Immature natural killer cell (primary cell): ENCODE measurements around the gene ZNF19. TPM values are rescaled to one million over a fixed set of nuclear protein-coding genes. Genes with fewer than 3 reads are reported as not detected.

Experiments
- DNase-seq, 3 donors: peaks; one replicate each; pipeline ENCODE4 v3.0.0; 2022; ENCODE audit warnings: mixed read lengths in 1 of 3
- H3K27ac Mint-ChIP-seq, 6 donors: one replicate each; pipeline ENCODE4 v1.8.0; 2020; ENCODE audit warnings: mixed read lengths in 6 of 6, mild to moderate bottlenecking in 5 of 6, inconsistent platforms in 4 of 6, moderate library complexity in 3 of 6
- H3K27me3 Mint-ChIP-seq, 3 donors: one replicate each; pipeline ENCODE4 v1.8.0; 2020 to 2021; ENCODE audit warnings: low read depth in 3 of 3, mild to moderate bottlenecking in 3 of 3, mixed read lengths in 3 of 3, moderate library complexity in 3 of 3, inconsistent platforms in 1 of 3
- H3K36me3 Mint-ChIP-seq, 3 donors: one replicate each; pipeline ENCODE4 v1.8.0; 2020; ENCODE audit warnings: mixed read lengths in 3 of 3, inconsistent platforms in 2 of 3, mild to moderate bottlenecking in 2 of 3
- H3K4me1 Mint-ChIP-seq, 2 donors: one replicate each; pipeline ENCODE4 v1.8.0; 2020; ENCODE audit warnings: inconsistent platforms in 2 of 2, mild to moderate bottlenecking in 2 of 2, mixed read lengths in 2 of 2, moderate library complexity in 1 of 2
- H3K4me3 Mint-ChIP-seq, 5 donors: one replicate each; pipeline ENCODE4 v1.8.0; 2020; ENCODE audit warnings: mild to moderate bottlenecking in 5 of 5, mixed read lengths in 5 of 5, inconsistent platforms in 3 of 5, moderate library complexity in 3 of 5
- H3K9me3 Mint-ChIP-seq, 6 donors: one replicate each; pipeline ENCODE4 v1.8.0; 2020; ENCODE audit warnings: mild to moderate bottlenecking in 6 of 6, mixed read lengths in 6 of 6, inconsistent platforms in 4 of 6, moderate library complexity in 3 of 6
- polyA plus RNA-seq, 3 donors: library from polyadenylated mRNA; unstranded; fragments of 300-500 nt; fragmentation: Illumina TruSeq; gene quantifications; one replicate each; pipeline ENCODE4 v1.2.3, GENCODE V29; 2021

The ZNF19 gene
- polyA plus RNA-seq, 3 donors from 2014 or later = 0.21 to 3.4 (median 1.2) TPM

- peaks cover 0 to 5% (median 0%) of the 10 kb centered on the region in 6 donors for H3K9me3 Mint-ChIP-seq
- H3K4me1 Mint-ChIP-seq = no peaks in the 10 kb centered on the region
- peaks cover 2 to 25% (median 5%) of the 10 kb centered on the region in 3 donors for H3K27me3 Mint-ChIP-seq
- H3K36me3 Mint-ChIP-seq = no peaks in the 10 kb centered on the region
- no peak overlapping the region for H3K27ac Mint-ChIP-seq
- DNase-seq = no peak
- H3K4me3 Mint-ChIP-seq = no peak overlapping the region
These were observed 60.2 kb downstream of the ZNF19 start for GRCh38 chr16:71428883-71429282.

- Mint-ChIP-seq H3K27me3 (peaks cover 2 to 23% (median 5%) of the 10 kb centered on the region in 3 donors), H3K4me1 (no peaks in the 10 kb centered on the region), H3K9me3 (peaks cover 0 to 5% (median 0%) of the 10 kb centered on the region in 6 donors), H3K4me3 (no peak overlapping the region), H3K36me3 (no peaks in the 10 kb centered on the region), H3K27ac (no peak overlapping the region)
- no peak for DNase-seq
These were observed 60.7 kb downstream of the ZNF19 start for GRCh38 chr16:71428385-71428784.

- Mint-ChIP-seq H3K9me3 (peaks cover 0 to 5% (median 0%) of the 10 kb centered on the region in 6 donors), H3K27me3 (peaks cover 2 to 27% (median 5%) of the 10 kb centered on the region in 3 donors), H3K4me1 (no peaks in the 10 kb centered on the region), H3K4me3 (no peak overlapping the region), H3K36me3 (no peaks in the 10 kb centered on the region), H3K27ac (no peak overlapping the region)
- DNase-seq = no peak
These were observed 62.1 kb downstream of the ZNF19 start for GRCh38 chr16:71426880-71427615.

- Mint-ChIP-seq H3K27ac (no peak overlapping the region), H3K9me3 (peaks cover 0 to 5% (median 0%) of the 10 kb centered on the region in 6 donors), H3K36me3 (no peaks in the 10 kb centered on the region), H3K4me3 (no peak overlapping the region), H3K4me1 (no peaks in the 10 kb centered on the region), H3K27me3 (peaks cover 4 to 24% (median 5%) of the 10 kb centered on the region in 3 donors)
- DNase-seq = peak in 1 of 3 donors; percentile 13
These were observed 62.9 kb downstream of the ZNF19 start for GRCh38 chr16:71426069-71426879.

GRCh38 chr16:71425746-71426068 lies 63.4 kb downstream of the ZNF19 start:
- Mint-ChIP-seq H3K9me3 (peaks cover 0 to 5% (median 0%) of the 10 kb centered on the region in 6 donors), H3K4me1 (no peaks in the 10 kb centered on the region), H3K36me3 (no peaks in the 10 kb centered on the region), H3K27me3 (peaks cover 4 to 24% (median 5%) of the 10 kb centered on the region in 3 donors), H3K4me3 (no peak overlapping the region), H3K27ac (no peak overlapping the region)
- no peak for DNase-seq

- H3K36me3 Mint-ChIP-seq = no peaks in the 10 kb centered on the region
- H3K4me3 Mint-ChIP-seq = no peak overlapping the region
- H3K27ac Mint-ChIP-seq = no peak overlapping the region
- no peak for DNase-seq
- H3K9me3 Mint-ChIP-seq = peaks cover 0 to 5% (median 0%) of the 10 kb centered on the region in 6 donors
- H3K4me1 Mint-ChIP-seq = no peaks in the 10 kb centered on the region
- peaks cover 4 to 28% (median 7%) of the 10 kb centered on the region in 3 donors for H3K27me3 Mint-ChIP-seq
These were observed 64.5 kb downstream of the ZNF19 start for GRCh38 chr16:71424626-71425025.

GRCh38 chr16:71423865-71424264 lies 65.3 kb downstream of the ZNF19 start:
- no peak overlapping the region for H3K27ac Mint-ChIP-seq
- H3K4me1 Mint-ChIP-seq = no peaks in the 10 kb centered on the region
- no peak overlapping the region for H3K4me3 Mint-ChIP-seq
- H3K36me3 Mint-ChIP-seq = no peaks in the 10 kb centered on the region
- no peak for DNase-seq
- peaks cover 0 to 5% (median 0%) of the 10 kb centered on the region in 6 donors for H3K9me3 Mint-ChIP-seq
- peaks cover 4 to 25% (median 7%) of the 10 kb centered on the region in 3 donors for H3K27me3 Mint-ChIP-seq

Other genes with a start within 250 kb of the ZNF19 start
- gene CMTR2, start 199.9 kb downstream of the ZNF19 start, polyA plus RNA-seq = 10 to 100 TPM; 18.6 to 42.9 (median 19.0) TPM
- not detected for gene CALB2, start 130.6 kb downstream of the ZNF19 start, polyA plus RNA-seq
- not detected for gene TLE7, start 47.3 kb downstream of the ZNF19 start, polyA plus RNA-seq
- 1 to 10 TPM; 4.3 to 8.1 (median 5.4) TPM for gene ZNF23, start 27.1 kb downstream of the ZNF19 start, polyA plus RNA-seq
- gene CHST4, start 37.1 kb upstream of the ZNF19 start, polyA plus RNA-seq = not detected
- gene TAT, start 87.8 kb upstream of the ZNF19 start, polyA plus RNA-seq = under 1 TPM in 1 of 3 donors, not detected in 2; 0.10 TPM
- gene MARVELD3, start 136.9 kb upstream of the ZNF19 start, polyA plus RNA-seq = not detected
- 1 to 10 TPM in 1 of 3 donors, under 1 TPM in 2; 0.30 to 3.0 (median 0.80) TPM for gene PHLPP2, start 235.4 kb upstream of the ZNF19 start, polyA plus RNA-seq